ENCODE results near the gene SNAPC2.

DNA sequence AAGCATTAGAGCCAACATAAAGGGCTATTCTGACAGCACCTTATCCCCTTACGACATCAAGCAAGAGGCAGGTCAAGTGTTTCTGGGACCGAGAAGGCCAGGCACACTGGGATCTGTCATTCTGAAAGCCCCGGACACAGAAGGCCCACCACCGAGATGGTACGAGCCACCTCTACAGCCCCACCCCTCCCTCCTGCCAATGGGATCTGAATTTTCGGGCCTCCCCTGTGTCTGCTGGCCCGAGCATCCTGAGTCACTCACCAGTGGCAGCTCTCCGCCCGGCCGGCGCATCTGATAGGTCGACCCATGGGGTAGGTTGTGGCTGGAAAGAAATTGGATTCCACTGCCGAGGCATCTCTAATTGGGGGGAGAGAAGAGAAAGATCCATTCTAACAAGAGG is 20.7 kb downstream of the SNAPC2 start:
- TF ChIP-seq, protein P1, sequence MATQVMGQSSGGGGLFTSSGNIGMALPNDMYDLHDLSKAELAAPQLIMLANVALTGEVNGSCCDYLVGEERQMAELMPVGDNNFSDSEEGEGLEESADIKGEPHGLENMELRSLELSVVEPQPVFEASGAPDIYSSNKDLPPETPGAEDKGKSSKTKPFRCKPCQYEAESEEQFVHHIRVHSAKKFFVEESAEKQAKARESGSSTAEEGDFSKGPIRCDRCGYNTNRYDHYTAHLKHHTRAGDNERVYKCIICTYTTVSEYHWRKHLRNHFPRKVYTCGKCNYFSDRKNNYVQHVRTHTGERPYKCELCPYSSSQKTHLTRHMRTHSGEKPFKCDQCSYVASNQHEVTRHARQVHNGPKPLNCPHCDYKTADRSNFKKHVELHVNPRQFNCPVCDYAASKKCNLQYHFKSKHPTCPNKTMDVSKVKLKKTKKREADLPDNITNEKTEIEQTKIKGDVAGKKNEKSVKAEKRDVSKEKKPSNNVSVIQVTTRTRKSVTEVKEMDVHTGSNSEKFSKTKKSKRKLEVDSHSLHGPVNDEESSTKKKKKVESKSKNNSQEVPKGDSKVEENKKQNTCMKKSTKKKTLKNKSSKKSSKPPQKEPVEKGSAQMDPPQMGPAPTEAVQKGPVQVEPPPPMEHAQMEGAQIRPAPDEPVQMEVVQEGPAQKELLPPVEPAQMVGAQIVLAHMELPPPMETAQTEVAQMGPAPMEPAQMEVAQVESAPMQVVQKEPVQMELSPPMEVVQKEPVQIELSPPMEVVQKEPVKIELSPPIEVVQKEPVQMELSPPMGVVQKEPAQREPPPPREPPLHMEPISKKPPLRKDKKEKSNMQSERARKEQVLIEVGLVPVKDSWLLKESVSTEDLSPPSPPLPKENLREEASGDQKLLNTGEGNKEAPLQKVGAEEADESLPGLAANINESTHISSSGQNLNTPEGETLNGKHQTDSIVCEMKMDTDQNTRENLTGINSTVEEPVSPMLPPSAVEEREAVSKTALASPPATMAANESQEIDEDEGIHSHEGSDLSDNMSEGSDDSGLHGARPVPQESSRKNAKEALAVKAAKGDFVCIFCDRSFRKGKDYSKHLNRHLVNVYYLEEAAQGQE (IDR thresholded peaks at IDR 0.05; ENCODE audit: insufficient read depth in 1 of 2, low read depth in 2 of 2, low read length in 2 of 2), result no peak
- no peak for TF ChIP-seq POLR2AphosphoS5 (IDR thresholded peaks at IDR 0.05; ENCODE audit: low read depth, low read length)

All from PFSK-1 (cell line).